AG09319 (cell line): ENCODE results near the gene USE1.
A peak's percentile ranks its signal among the peaks of the same experiment; 100 is the strongest.

Source experiments
- DNase-seq: peaks from one replicate; pipeline ENCODE4 v3.0.0-alpha.2; 2010; ENCODE audit warnings: low read depth; ENCODE audit errors: extremely low read depth
- CTCF ChIP-seq: IDR thresholded peaks from 2 replicates; pipeline ENCODE4 v1.5.1; 2011; ENCODE audit warnings: low read depth, mild to moderate bottlenecking, inconsistent platforms, low read length, moderate library complexity

Gene USE1

GRCh38 chr19:17214508-17215126 is 540 bp upstream of the USE1 start:
- DNase-seq = no peak
- TF ChIP-seq CTCF = no peak

GRCh38 chr19:17216058-17216670 is 1.0 kb downstream of the USE1 start:
- no peak for DNase-seq

GRCh38 chr19:17219286-17219685 is 4.1 kb downstream of the USE1 start:
- no peak for TF ChIP-seq CTCF
- DNase-seq = no peak

More at GRCh38 chr19:17216058-17216670, 1.0 kb downstream of the USE1 start:
- no peak for TF ChIP-seq CTCF

GRCh38 chr19:17220207-17220758 is 5.1 kb downstream of the USE1 start:
- DNase-seq = peak; percentile 38
- no peak for TF ChIP-seq CTCF

- no peak for TF ChIP-seq CTCF
- no peak for DNase-seq
These were observed 9.9 kb downstream of the USE1 start for GRCh38 chr19:17225053-17225452.

- no peak for TF ChIP-seq CTCF
- DNase-seq = peak; percentile 92
These were observed 11.1 kb downstream of the USE1 start, which contains the start of gene OCEL1 for GRCh38 chr19:17226002-17226933. Gene OCEL1, plus strand, starts transcription at chr19:17226226. Its CDS starts 22 bp downstream, at chr19:17226248.
